Uterus (tissue), 2 donors: ENCODE results near the gene IKZF1.

Experiments used
- CTCF ChIP-seq, 4 experiments: fragments of 200-600 bp in 2 of 4; fragments of 450-650 bp in 2 of 4; sonication (generic) in 2 of 4; IDR thresholded peaks; one replicate each; pipeline ENCODE4 v1.5.1; 2016 to 2019; ENCODE audit warnings: antibody characterized with exemption in 4 of 4, mild to moderate bottlenecking in 2 of 4, moderate library complexity in 1 of 4
- POLR2A ChIP-seq, 2 donors: fragments of 450-650 bp; IDR thresholded peaks; one replicate each; pipeline ENCODE4 v1.6.1; 2016; ENCODE audit warnings: antibody characterized with exemption in 2 of 2, mild to moderate bottlenecking in 1 of 2, moderate library complexity in 1 of 2

- TF ChIP-seq CTCF (IDR thresholded peaks at IDR 0.05) (no peak), POLR2A (IDR thresholded peaks at IDR 0.05) (no peak)
Observed at GRCh38 chr7:50330254-50330653, 25.7 kb downstream of the IKZF1 start.
